ENCODE measurements around the gene LRRC55. TPM values are rescaled to one million over a fixed set of nuclear protein-coding genes. Genes with fewer than 3 reads are reported as not detected.
"Not testable (repeated sequence)": the region's sequence is repeated elsewhere in the genome, so short reads cannot be mapped to it uniquely, and the experiment has no call there.

LRRC55 gene
- total and polyA plus RNA-seq, 9 of the 15 experiments (the other 6 are each of a cell fraction or from before 2014, with no cell fraction given): not detected

GRCh38 chr11:57169732-57170313 lies 11.9 kb upstream of the LRRC55 start:
- DNase-seq (ENCODE audit: extremely low read depth in 1 of 4, low spot score in 3 of 4); H3K27ac ChIP-seq (ENCODE audit: extremely low read depth, low read depth, low read length); H3K4me1 ChIP-seq (replicated peaks in 1 of 2; ENCODE audit: control insufficient read depth in 2 of 2, insufficient read depth in 2 of 2, low read length in 2 of 2); ATAC-seq; intact Hi-C loops (cut with micrococcal nuclease); BruUV-seq (replicated peaks); H3K9me1 ChIP-seq (ENCODE audit: control insufficient read depth, insufficient read depth, low read length); H3K9ac ChIP-seq (ENCODE audit: insufficient read depth in 1 of 2, low read depth in 2 of 2, low read length in 2 of 2); FAIRE-seq; H3K9me3 ChIP-seq (replicated peaks; ENCODE audit: control insufficient read depth, insufficient read depth, low read depth, low read length); H3K36me3 ChIP-seq (ENCODE audit: control insufficient read depth, insufficient read depth, low read length); H3K4me3 ChIP-seq; H3K27me3 ChIP-seq (ENCODE audit: control insufficient read depth in 2 of 2, insufficient read depth in 2 of 2, low read length in 2 of 2); H2AFZ ChIP-seq (ENCODE audit: low read depth, low read length); H3K4me2 ChIP-seq (ENCODE audit: insufficient read depth, low read length); H3K79me2 ChIP-seq (ENCODE audit: control insufficient read depth, insufficient read depth, low read length); H4K20me1 ChIP-seq (replicated peaks; ENCODE audit: control insufficient read depth, insufficient read depth, low read length); CTCF ChIA-PET (ENCODE audit: low intra/inter-chr PET ratio); in situ Hi-C loops (cut with MboI); TF ChIP-seq CEBPG (CRISPR knock-in tag; IDR thresholded peaks at IDR 0.05); ATF3 (CRISPR knock-in tag; conservative IDR thresholded peaks at IDR 0.05): not testable (repeated sequence)
- TF ChIP-seq ZFP36 (IDR thresholded peaks at IDR 0.05; ENCODE audit: low read depth, low read length, partially characterized antibody) (peak; percentile 46), CEBPB (tag; IDR thresholded peaks at IDR 0.05) (peak; percentile 36; the same call in 1 of the 2 replicates), CEBPG (tag; conservative IDR thresholded peaks at IDR 0.05 in 1 of 2, IDR thresholded peaks at IDR 0.05 in 1 of 2) (peak; percentile 10 to 62; a peak in 2 of 4 replicates), ATF3 (IDR thresholded peaks at IDR 0.05) (peak; percentile 60)
- 5% methylated on average over 2 of the region's 2 CpGs for WGBS (ENCODE audit: insufficient coverage, low coverage, missing lambda C conversion rate)
- POLR2A ChIA-PET: interaction anchor here (0.6 kb wide), 1 partner anchor 14 kb away, joined by 3 read pairs; no protein-coding TSS in a partner anchor
